Measurements from ENCODE around the gene PDXP.
A peak's percentile ranks its signal among the peaks of the same experiment; 100 is the strongest.

PDXP gene

DNA sequence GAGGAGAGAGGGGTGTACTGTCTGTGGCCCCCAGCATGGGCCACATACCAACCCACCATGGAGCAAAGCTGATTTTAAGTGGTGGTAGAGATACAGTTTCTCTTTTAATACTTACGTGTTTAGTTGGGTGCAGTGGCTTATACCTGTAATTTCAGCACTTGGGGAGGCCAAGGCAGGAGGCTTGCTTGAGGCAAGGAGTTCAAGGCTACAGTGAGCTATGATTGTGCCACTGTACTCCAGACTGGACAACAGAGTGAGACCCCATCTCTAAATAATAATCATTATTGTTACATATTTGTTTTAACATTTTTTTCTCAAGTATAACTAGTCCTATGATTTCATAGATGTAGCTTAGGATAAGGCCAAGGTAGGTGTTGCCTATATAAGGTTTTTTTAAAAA lies 41.1 kb upstream of the PDXP start:
- in situ Hi-C loops (cut with MboI; ENCODE audit: low sequenced_read_pairs, unreplicated experiment), result no loop called here
- no peak for DNase-seq (ENCODE audit: low spot score)
- TF ChIP-seq, protein P1, sequence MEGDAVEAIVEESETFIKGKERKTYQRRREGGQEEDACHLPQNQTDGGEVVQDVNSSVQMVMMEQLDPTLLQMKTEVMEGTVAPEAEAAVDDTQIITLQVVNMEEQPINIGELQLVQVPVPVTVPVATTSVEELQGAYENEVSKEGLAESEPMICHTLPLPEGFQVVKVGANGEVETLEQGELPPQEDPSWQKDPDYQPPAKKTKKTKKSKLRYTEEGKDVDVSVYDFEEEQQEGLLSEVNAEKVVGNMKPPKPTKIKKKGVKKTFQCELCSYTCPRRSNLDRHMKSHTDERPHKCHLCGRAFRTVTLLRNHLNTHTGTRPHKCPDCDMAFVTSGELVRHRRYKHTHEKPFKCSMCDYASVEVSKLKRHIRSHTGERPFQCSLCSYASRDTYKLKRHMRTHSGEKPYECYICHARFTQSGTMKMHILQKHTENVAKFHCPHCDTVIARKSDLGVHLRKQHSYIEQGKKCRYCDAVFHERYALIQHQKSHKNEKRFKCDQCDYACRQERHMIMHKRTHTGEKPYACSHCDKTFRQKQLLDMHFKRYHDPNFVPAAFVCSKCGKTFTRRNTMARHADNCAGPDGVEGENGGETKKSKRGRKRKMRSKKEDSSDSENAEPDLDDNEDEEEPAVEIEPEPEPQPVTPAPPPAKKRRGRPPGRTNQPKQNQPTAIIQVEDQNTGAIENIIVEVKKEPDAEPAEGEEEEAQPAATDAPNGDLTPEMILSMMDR (IDR thresholded peaks at IDR 0.05; ENCODE audit: borderline replicate concordance, control extremely low read depth, extremely low read depth, insufficient read depth, missing control alignments), result no peak

DNA sequence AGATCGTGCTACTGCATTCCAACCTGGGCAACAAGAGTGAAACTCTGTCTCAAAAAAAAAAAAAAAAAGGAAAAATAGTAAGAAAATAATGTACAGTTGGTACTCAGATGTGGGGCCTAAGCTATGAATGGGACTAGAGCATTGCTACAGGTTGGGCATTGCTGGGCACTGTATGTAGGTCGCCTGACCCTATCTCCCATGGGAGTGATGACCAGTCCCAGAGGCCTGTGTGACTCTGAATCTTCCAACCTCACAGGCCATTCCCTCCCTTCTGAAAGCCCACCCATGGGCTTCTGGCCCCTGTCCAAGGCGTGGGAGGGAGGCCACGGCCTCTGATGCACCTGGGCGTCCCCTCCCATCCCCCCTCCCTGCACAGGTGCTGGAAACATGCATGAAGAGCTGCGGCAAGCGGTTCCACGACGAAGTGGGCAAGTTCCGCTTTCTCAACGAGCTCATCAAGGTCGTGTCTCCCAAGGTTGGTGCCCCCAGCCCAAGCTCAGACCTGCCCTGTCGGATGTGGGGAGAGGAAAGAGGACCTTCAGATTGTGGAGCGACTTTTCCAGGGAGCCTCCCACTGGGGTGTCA lies 40.4 kb upstream of the PDXP start:
- in situ Hi-C loops (cut with MboI; ENCODE audit: low sequenced_read_pairs, unreplicated experiment), result no loop called here
- TF ChIP-seq, protein P1 (IDR thresholded peaks at IDR 0.05; ENCODE audit: borderline replicate concordance, control extremely low read depth, extremely low read depth, insufficient read depth, missing control alignments), result no peak
- DNase-seq (ENCODE audit: low spot score), result no peak

DNA sequence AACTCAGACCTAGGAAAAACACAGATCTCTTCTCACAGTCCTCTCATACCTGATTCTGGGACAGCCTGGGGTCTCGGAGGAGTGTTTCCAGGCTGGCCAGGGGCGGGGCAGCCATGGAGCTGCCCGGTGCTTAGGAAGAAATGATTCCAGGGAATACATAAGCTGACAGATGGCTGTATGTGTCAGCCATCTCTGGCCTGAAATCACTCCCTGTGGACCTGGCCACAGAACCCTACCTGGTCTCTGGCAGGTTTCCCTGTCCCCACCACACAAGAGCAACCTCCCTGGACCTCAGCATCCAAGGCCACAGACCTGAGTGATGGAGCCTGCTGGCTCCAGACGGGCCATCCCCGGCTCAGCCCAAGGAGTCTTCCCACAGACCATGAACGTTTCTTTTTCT lies 39.8 kb upstream of the PDXP start:
- TF ChIP-seq, protein P1 (IDR thresholded peaks at IDR 0.05; ENCODE audit: borderline replicate concordance, control extremely low read depth, extremely low read depth, insufficient read depth, missing control alignments), result no peak
- DNase-seq (ENCODE audit: low spot score), result no peak
- in situ Hi-C loops (cut with MboI; ENCODE audit: low sequenced_read_pairs, unreplicated experiment), result no loop called here

DNA sequence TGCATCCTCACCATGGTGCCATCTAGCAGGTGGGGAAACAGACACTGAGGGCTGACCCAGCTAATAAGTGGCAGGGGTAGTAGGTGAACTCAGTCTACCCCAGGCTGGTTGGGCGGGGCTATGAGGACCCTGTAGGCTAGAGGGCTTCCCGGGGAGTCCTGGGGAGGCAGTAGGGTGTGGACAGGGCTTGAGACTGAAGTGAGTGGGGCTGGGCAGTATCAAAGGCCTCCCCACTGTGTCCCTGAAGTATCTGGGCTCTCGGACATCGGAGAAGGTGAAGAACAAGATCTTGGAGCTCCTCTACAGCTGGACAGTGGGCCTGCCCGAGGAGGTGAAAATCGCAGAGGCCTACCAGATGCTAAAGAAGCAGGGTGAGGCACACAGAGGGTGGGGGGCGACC lies 38.5 kb upstream of the PDXP start:
- DNase-seq (ENCODE audit: low spot score), result no peak
- in situ Hi-C loops (cut with MboI; ENCODE audit: low sequenced_read_pairs, unreplicated experiment), result no loop called here
- TF ChIP-seq, protein P1 (IDR thresholded peaks at IDR 0.05; ENCODE audit: borderline replicate concordance, control extremely low read depth, extremely low read depth, insufficient read depth, missing control alignments), result no peak

DNA sequence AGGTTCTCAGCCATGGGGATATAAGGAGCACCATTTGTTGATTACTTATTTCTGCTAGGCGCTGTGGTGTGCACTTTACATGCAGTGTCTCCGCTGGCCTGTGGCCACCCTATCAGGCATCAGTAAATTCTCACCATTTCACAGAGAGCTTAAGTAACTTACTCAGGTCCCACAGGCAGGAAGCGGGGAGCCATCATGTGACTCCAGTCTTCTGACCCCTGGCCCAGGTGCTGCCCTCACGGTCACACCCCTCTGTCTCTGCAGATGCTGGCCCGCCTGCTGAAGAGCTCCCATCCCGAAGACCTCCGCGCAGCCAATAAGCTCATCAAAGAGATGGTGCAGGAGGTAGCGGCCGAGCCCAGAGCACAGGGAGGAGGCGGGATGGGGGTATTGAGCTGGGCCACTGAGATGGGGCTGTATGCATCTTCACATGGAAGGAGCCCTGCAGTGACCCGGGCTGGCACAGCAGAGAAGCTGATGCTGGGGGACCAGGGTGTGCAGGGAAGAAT lies 37.1 kb upstream of the PDXP start:
- TF ChIP-seq, protein P1 (IDR thresholded peaks at IDR 0.05; ENCODE audit: borderline replicate concordance, control extremely low read depth, extremely low read depth, insufficient read depth, missing control alignments), result no peak
- no peak for DNase-seq (ENCODE audit: low spot score)
- in situ Hi-C loops (cut with MboI; ENCODE audit: low sequenced_read_pairs, unreplicated experiment), result no loop called here

DNA sequence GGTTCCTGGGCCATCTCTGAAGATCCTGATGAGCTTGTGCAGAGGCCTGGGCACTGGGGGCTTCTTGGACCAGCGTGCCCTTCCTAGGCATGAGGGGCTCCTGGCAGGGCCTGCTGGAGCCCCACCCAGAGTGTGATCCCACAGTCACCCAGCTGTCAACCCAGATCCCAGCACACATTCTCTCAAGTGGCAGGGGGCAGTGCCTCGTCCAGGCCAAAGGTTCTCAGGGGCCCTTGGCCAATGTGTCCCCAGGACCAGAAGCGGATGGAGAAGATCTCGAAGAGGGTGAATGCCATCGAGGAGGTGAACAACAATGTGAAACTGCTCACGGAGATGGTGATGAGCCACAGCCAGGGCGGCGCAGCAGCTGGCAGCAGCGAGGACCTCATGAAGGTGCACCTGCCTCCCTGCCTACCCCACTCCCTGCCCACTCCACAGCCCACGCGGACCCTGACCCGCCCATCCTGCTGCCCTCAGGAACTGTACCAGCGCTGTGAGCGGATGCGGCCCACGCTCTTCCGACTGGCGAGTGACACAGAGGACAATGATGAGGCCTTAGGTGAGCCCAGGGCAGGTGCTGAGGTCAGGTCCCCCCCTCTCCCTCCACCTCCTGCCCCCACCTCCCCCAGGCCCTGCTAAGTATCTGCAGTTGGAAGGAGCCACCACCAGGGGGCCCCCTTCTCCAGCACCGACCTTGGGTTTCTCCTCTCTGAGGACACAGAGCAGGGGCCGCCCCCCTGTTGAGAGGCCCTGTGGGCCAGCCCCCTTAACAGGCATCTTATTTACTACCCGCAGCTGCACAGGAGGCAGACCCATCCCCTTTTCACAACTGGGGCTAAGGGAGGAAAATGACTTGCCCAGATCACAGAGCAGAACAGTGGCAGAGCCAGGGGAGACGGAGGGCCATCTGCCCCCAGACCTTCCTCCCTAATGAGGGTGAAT lies 35.2 kb upstream of the PDXP start:
- in situ Hi-C loops (cut with MboI; ENCODE audit: low sequenced_read_pairs, unreplicated experiment), result no loop called here
- TF ChIP-seq, protein P1 (IDR thresholded peaks at IDR 0.05; ENCODE audit: borderline replicate concordance, control extremely low read depth, extremely low read depth, insufficient read depth, missing control alignments), result peak; percentile 71
- peak; percentile 88 for DNase-seq (ENCODE audit: low spot score)

Data from GM13976 (cell line).